GM19025 (cell line): ENCODE measurements around the gene FEM1A.
"Not testable (repeated sequence)": the region's sequence is repeated elsewhere in the genome, so short reads cannot be mapped to it uniquely, and the experiment has no call there.

ENCODE experiments used
- ATAC-seq: cut with Tn5 transposase; IDR thresholded peaks from one replicate; pipeline ENCODE4 v1.9.1; 2021; ENCODE audit warnings: mild to moderate bottlenecking, low read depth, moderate library complexity; ENCODE audit not compliant: unreplicated experiment

The FEM1A gene

GRCh38 chr19:4843647-4843965, 52.1 kb downstream of the FEM1A start:
- ATAC-seq, result no peak

GRCh38 chr19:4844348-4845179, 53.0 kb downstream of the FEM1A start:
- ATAC-seq, result no peak

- ATAC-seq, result not testable (repeated sequence)
Measured at GRCh38 chr19:4845975-4846374, 54.4 kb downstream of the FEM1A start.

GRCh38 chr19:4847190-4847973, 55.8 kb downstream of the FEM1A start:
- no peak for ATAC-seq

- ATAC-seq, result no peak
Measured at GRCh38 chr19:4849019-4849418, 57.5 kb downstream of the FEM1A start.
